Astrocyte of the hippocampus (primary cell): Measurements from ENCODE around the gene HGS.
"Not testable (repeated sequence)": the region's sequence is repeated elsewhere in the genome, so short reads cannot be mapped to it uniquely, and the experiment has no call there.

Source experiments
- DNase-seq: peaks from one replicate; pipeline ENCODE4 v3.0.0; 2011; ENCODE audit warnings: low read depth, low spot score

Gene HGS

DNA sequence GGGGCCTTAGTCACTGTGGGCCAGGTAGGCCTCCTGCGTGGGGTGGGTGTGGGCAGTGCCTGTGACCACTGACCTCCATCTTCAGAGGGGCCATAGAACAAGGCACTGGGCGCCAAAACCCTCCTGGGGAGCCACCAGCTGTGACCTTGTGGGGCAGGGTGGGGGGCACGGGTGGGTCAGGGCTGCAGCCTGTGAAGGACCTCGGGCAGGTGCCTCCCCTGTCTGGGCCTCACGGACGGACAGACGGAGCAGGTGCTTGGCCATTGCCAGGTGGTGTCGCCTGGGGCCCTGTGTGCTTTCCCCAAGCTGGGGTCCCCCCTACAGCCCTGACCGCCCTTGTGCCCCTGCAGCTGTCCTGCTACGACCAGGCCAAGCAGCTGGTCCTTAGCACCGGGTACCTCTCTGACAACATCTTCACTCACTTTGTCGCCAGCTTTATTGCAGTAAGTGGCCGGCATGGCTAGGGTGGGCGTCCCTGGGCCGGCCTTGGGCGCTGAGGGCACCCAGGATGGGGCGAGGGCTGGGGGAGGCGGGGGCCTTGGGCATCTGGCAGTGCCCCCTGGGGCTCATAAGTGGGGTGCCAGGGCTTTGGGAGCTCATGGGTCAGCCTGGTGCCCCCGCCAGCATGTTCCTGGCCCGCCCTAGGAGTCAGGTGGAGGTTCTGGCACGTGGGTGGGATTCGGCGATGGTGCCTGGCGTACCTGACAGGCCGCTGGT, 33.4 kb downstream of the HGS start:
- no peak for DNase-seq

DNA sequence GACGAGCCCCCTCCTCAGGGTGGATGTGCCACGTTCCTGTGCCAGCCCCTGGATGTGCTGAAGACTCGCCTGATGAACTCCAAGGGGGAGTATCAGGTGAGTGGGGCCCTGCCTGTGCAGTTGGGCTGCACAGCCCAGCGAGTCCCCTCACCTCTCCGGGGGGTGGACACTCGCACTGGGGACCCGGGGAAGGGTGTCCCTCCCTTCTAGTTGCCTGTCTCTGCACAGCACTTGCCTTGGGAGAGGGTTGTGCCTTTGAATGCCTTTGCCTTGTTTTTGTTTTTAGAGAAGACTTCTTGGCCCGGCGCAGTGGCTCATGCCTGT, 33.9 kb downstream of the HGS start:
- no peak for DNase-seq

DNA sequence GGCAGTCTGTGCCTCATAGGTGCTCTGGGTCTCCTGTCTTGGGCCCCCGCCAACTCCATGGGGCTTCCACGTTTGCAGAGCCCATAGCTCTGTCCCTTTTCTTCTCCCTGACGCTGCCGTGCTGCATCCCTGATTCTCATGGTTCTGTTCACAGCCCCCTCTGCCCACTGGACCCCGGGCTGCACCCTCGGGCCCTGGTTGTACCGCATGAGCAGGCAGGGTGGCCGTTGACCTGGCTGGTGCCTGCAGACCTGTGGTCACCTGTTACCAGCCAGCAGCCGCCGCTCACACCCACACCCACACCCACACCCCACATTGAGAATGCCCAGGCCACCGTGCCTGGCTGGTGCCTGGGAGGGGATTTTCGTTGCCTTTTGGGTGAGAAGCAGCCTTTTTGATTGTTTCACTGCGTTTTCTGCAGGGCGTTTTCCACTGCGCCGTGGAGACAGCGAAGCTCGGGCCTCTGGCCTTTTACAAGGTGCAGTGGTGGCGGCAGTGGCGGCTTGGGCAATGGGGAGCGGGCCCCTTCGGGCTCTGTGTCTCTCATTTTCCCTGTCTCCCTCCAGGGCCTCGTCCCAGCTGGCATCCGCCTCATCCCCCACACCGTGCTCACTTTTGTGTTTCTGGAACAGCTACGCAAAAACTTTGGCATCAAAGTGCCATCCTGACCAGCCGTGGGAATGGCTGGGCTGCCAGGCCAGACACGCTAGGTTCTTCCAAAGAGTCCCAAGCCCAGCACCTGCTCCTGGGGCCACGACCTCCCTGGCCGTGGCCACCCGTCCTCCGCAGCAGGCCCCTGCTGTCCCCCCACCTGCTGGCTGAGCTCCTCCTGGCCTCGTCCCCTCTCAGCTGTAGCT, 35.8 kb downstream of the HGS start:
- no peak for DNase-seq

DNA sequence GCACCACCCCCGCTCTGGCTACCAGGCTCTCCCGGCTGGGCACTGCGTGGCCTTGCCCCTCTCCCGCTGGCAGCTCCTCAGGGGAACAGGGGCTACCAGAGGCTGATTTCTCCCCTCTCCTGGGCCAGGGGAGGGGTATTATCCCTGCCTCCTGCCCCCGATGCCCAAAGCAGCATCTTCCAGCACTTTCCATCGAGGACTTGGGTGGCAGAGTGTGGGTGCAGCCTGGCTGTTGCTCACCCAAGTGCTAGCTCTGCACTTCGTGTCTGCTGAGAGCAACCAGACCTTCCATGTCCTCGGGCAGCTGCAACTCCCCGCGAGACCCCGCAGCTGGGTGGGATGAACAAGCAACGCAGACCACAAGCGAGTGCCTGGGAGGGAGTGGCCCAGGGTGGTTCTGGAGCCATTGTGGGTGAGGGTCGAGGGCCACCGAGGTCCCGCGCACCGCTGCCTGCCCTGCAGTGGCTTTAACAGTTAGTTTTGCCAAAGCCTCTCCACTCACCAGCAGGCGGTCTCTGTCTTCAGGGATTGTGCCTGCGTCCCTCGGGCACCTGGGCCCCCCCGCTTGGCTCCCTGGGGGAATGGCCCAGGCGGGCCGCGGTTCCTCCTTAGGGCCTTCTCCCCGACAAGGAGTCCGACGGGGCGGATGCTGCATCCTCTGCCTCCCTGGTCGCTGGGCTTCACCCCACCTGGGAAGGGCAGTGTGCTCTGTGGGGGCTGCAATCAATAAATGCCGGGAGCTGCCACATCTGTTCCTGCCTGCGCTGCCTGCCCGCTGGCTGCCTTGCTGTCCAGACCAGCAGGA, 36.7 kb downstream of the HGS start:
- DNase-seq: no peak

DNA sequence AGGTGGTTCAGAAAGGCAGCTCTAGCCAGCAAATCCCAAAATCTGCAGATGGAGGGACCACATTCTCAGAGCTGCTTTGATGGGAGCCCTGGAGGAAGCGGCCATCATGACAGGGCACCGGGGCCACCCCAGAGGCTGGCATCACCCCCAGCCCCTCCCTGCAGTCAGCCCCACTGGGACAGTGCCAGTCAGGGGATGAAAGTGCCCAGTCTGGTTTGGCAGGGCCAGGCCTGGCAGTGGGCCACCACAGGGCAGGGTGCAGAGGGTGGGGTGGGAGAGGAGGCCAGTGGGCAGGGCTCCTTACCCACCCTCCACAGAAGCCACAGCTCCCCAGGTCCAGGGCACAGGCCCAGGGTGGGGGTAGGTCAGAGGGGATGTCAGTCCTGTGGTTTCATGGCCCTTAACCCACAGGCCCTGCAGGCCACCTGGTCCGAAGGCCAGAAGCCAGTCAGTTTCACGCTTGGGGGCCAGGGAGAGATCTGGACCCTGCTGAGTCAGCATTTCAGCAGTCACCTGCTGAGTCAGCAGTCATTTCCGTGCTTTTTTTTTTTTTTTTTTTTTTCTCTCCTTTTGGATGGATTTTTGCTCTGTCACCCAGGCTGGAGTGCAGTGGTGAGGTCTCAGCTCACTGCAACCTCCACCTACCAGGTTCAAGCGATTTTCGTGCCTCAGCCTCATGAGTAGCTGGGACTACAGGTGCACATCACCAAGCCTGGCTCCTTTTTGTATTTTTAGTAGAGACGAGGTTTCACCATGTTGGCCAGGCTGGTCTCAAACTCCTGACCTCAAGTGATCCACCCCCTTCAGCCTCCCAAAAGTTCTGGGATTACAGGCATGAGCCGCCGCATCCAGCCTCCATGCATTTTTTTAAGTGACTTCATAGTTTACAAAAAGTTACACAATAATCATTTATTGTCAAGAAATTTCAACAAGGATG, 38.6 kb downstream of the HGS start:
- DNase-seq: peak; percentile 27

DNA sequence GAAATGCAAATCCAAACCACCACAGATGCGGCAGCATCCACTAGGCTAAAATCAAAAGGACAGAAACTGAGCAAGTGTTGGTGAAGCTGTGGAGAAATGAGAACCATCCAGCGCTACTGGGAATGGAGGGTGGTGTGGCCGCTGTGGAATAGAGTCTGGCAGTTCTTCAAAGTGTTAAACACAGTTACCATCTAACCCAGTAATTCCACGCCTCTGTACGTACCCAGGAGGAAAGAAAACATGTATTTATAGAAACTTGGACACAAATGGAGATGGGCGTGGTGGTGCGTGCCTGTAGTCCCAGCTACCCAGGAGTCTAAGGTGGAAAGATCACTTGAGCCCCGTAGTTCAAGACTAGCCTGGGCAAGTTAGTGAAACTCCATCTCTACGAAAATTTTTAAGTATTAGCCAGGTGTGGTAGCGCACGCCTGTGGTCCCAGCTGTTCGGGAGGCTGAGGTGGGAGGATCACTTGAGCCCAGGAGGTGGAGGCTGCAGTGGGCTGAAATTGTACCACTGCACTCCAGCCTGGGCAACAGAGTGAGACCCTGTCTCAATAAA, 39.9 kb downstream of the HGS start:
- DNase-seq: no peak

DNA sequence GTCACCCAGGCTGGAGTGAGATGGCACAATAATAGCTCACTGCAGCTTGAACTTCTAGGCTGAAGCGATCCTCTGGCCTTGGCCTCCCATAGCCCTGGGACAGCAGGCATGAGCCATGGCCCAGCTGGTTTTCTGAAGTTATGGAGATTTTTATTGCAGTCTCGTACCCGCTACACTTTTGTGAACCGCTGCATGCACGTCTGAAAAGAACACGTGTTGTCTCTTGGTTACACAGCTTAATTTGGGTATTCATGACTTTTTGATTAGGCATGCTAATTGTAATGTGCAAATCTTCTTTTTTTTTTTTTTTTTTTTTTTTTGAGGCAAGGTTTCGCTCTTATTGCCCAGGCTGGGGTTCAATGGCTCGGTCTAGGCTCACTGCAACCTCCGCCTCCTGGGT, 41.6 kb downstream of the HGS start:
- DNase-seq: no peak

DNA sequence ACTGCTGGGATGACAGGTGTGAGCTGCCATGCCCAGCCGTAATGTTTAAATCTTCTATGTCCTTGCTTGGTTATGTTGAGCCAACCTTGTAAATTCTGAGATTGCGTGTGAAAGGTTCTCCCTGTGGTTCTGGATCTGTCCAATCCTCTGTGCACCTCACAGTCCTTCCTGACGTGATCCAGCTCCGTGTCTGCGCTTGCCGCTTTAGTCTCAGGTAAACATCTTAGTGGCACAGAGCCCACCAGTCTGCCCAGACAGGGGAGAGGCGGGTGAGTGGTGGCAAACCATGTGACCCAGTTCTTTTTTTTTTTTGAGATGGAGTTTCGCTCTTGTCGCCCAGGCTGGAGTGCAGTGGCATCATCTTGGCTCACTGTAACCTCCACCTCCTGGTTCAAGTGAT, 42.2 kb downstream of the HGS start:
- no peak for DNase-seq

DNA sequence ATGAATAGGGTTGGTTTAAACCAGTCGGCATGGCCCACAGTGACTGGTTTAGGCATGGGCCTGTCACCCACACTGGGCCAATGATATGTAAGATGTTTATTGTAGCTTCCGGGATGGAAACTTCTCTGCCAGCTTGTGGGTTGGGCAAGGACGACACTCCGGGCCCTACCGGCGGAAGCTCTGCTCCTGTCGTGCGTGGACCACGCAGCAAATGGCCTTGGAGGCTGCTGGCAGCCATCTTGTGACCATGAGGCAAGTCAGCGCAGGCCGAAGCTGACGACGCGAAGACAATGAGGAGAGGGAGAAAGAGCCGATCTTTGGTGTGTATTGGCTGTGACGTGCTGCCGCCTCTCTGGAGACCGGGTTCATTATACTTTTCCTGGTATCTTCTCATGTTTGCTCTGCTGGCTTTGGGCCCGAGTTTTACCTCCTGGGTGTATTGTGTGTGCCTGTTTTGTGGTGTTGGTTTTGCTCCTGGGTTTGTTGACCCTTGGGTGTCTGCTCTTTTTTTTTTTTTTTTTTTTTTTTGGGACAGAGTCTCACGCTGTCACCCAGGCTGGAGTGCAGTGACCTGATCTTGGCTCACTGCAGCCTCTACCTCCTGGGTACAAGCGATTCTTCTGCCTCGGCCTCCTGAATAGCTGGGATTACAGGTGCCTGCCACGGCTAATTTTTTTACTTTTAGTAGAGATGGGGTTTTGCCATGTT, 43.7 kb downstream of the HGS start:
- no peak for DNase-seq

DNA sequence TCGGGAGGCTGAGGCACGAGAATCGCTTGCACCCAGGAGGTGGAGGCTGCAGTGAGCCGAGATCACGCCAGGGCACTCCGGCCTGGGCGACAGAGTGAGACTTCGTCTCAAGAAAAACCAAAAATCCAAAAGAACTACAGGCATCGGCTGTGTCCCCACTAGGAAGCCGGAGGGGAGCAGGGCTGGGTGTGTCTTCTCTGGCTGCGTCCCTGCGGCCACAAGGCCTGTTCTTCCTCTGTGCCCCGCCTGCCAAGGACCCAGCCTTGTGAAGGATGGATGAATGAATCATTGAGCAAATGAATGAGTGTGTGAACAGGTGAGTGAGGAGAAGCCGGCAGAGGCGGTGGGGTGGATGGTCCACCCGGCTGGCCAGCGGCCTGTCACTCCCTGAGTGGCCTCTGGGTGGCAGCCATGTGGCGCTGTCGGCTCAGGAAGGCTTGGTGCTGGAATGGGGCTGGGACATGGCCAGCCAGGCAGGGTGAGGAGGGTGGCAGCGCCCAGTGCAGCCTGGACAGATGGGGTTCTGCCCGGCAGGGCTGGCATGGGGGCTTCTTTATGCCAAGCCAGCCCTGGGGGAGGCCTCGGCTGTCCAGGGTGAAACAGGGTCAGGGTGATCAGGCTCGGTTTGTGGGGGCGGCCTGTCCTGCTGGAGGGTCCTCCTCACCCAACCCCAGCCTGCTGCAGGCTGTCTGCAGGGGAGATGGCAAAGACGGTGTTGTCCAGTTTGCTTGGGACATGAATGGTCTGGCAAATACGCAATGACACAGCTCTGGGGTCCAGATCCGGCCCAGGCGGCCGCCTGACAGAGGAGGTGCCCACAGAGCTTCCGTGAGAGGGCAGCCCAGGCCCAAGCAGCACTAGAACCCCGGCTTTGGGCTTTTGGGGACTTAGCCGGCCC, 49.9 kb downstream of the HGS start:
- peak; percentile 89 for DNase-seq

DNA sequence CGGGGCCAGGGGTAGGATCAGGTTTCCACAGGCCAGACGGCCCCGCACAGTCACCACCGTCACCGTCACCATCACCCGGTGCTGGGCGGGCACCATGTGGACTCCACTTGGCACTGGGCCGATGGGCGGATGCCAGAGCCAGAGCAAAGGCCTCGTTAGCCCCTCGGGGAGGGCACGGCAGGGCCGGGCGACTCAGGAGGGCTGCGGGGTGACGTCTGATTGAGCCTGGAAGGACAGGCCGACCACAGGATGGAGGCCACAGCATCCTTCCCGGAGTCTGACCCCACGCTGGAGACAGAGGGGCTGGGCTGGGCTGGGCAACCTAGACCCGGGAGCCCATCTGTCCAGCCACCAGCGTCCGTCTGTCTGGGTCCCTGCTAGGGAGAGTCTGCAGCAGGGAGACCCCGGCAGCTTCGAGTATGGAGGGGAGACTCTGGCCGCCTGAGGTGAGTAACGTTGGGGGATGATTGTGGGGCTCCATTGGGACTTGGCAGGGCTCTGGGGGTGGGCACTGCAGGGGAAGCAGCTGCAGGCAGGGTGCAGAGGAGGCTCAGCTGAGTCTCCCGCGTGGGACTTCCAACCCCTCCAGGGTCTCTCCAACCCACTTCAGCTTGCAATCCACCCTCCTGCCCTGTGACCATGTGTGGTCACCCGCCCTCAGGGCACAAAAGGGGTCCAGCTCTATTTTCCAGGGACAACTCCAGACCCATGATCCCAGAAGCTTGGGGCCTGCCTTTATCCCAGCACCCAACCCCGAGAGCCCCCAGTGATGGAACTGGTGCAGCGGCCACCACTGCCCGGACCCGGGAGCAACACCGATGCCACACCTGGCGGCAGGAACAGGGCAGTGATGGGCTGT, 50.8 kb downstream of the HGS start:
- no peak for DNase-seq

DNA sequence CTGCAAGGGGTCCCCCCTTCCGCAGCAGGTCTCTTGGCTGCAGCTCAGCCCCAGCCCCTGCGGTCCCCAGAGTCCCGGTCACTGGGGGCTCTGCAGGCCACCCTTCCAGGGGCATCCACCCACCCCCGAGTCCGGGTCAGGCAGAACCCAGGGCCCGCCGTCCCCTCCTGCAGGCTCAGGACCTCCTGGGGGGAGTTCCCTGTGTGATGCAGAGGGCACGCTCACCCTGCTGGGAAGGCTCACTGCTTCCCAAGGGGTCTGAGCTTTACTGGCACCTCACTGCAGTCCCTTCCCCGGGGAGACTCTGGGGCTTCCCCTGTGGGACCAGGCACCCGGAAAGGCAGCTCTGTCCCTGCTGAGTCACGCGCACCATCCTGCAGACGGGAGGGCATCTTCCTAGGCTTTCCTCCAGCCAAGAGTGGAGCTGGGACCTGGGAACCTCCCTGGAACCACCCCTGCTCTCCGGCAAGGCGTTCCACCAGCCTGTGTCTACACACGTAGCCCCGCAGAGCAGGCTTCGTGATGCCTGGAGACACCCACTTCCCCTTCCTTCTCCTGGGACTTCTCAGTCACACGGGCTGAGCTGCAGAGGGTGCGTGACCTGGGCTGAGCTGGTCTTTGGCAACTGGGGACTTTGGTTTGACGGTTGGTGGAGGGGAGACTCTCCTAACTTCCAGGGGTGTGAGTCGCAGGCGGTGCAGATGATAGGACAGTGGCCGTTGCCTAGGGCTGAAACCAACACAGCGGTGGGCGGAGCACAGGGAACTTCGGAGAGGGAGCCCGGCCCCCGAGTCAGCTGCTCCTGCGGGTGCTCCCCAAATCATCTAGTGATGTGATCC, 51.7 kb downstream of the HGS start:
- DNase-seq: no peak

DNA sequence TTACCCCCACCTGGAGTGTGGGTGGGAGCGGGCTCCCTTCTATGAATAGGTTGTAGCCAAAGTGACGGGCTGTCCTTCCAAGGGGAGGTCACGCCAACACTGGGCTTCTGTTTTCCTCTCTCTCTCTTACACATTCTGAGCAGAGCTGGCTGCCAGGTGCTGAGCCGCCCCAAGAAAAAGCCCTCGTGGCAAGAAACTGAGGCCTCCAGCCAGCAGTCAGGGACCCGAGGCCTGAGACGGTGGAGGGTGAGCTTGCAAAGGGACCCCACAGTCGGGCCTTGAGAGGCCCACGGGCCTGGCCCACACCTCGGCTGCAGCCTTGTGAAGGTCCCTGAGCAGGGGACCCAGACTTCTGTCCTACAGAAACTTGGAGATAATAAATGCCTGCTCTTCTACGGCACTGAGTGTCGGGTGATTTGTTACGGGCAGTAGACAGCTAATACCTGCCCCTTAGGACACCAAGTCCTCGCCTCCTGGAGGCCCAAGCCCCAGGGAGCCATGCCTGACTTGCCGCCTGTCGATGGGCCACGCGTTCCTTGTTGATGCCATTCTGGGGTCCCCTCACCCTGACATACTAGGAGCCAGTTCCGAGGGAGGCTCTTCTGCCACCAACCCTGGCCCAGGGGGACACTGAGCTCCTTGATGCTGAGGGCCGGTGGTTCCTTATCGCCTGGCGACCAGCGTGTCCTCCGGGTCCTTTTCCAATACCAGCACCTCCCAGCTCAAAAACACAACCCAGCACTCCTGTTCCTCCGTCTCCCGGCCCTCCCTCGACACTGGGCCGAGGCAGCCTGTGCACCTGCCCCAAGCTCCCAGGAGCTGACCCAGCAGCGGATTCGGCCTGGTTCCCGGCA, 54.4 kb downstream of the HGS start:
- DNase-seq: no peak

DNA sequence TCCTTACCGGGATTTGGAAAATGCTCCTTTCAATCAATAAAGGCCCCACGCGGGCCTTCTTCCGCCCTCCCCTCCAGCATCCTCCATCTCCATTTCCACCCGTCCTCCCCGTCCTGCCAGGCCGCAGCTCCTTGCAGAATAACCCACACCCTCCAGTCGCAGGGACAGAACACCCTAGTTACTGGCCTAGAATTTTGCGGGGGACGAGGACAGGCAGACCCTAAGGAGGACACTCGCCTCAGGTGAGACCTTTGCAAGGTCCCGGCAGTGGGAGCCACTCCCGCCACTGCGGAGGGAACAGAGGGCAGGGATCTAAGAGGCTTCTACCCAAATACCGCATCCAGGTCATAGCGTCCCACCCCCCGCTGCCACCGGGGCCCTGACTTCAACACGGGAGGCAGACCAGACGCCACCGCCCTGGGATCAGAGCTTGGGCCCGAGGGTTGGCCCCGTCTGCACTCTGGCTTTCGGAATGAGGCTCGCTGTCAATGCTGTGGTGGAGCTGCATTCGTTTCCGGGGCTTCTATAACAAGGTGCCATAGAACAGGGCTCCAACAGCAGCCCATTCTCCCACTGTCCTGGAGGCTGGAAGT, 55.1 kb downstream of the HGS start:
- DNase-seq: no peak

DNA sequence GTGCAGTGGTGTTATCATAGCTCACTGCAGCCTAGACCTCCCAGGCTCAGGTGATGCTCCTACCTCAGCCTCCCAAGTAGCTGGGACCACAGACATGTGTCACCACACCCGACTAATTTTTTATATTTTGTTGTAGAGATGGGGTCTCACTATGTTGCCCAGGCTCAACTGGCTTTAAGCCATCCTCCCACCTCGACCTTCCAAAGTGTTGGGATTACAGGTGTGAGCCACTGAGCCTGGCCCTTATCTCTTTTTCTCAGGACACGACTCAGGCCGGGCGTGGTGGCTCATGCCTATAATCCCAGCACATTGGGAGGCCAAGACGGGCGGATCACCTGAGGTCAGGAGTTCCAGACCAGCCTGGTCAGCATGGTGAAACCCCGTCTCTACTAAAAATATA, 55.8 kb downstream of the HGS start:
- DNase-seq: not testable (repeated sequence)

DNA sequence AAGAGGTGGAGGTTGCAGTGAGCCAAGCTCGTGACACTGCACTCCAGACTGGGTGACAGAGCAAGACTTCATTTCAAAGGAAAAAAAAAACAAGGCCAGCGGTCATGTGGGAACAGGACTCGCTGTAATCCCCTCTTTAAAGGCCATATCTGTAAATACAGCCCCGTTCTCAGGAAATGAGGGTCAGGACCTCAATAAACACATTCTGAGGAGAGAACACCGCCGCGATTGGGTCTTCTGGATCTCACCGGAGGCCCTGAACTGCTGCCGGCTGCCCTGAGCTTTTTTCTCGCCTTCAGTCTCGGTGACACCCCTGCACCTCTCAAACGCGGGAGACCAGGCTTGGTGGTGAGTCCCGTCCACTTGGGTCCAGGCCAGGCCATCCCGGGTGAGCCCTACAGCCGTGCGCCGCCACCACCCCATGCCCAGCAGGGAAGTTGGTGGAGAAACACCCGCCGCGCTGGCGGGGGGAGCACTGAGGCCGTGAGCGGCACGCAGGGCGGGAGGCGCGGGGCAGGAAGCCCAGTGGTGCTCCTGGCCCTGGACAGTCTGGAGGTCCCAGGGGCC, 56.7 kb downstream of the HGS start:
- DNase-seq: no peak
